Measurements from ENCODE around the gene CNOT6L.
"Not testable (repeated sequence)": the region's sequence is repeated elsewhere in the genome, so short reads cannot be mapped to it uniquely, and the experiment has no call there.

CNOT6L gene

DNA sequence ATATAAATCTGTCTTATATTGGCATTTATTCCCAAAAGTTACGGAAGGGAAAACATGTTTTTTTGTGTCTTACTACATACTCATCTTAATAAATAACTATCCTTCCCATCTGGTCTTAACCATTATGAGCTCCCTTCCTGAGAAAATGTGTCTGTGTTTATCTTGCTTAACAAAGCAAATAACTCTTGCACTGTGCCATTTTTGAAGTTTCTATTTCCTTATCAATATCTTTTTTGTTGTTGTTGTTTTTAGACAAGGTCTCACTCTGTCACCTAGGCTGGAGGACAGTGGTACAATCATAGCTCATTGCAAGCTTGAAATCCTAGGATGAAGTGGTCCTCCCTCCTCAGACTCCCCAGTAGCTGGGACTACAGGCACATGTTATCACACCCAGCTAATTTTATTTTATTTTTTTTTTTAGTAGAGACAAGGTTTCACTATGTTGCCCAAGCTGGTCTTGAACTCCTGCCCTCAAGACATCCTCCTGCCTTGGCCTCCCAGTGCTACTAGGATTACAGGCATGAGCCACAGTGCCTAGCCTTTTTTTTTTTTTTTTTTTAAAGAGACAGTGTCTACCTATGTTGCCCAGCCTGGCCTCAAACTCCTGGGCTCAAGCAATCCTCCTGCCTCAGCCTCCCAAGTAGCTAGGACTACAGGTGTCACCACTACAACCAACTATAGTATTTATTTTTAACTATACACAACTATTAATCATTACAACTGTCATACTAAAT is 36.9 kb downstream of the CNOT6L start:
- Histone ChIP-seq H3K27ac (no peak overlapping the region), H3K36me3 (no peaks in the 10 kb centered on the region), H3K9me3 (no peaks in the 10 kb centered on the region), H3K4me3 (no peak overlapping the region), H3K27me3 (no peaks in the 10 kb centered on the region), H3K4me1 (peaks cover 0 to 17% (median 6%) of the 10 kb centered on the region in 4 donors)
- DNase-seq = no peak
- TF ChIP-seq, protein P1, sequence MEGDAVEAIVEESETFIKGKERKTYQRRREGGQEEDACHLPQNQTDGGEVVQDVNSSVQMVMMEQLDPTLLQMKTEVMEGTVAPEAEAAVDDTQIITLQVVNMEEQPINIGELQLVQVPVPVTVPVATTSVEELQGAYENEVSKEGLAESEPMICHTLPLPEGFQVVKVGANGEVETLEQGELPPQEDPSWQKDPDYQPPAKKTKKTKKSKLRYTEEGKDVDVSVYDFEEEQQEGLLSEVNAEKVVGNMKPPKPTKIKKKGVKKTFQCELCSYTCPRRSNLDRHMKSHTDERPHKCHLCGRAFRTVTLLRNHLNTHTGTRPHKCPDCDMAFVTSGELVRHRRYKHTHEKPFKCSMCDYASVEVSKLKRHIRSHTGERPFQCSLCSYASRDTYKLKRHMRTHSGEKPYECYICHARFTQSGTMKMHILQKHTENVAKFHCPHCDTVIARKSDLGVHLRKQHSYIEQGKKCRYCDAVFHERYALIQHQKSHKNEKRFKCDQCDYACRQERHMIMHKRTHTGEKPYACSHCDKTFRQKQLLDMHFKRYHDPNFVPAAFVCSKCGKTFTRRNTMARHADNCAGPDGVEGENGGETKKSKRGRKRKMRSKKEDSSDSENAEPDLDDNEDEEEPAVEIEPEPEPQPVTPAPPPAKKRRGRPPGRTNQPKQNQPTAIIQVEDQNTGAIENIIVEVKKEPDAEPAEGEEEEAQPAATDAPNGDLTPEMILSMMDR (IDR thresholded peaks at IDR 0.05) = no peak
- intact Hi-C loops (cut with DNase I; ENCODE audit: low total_unique reads) = no loop called here

DNA sequence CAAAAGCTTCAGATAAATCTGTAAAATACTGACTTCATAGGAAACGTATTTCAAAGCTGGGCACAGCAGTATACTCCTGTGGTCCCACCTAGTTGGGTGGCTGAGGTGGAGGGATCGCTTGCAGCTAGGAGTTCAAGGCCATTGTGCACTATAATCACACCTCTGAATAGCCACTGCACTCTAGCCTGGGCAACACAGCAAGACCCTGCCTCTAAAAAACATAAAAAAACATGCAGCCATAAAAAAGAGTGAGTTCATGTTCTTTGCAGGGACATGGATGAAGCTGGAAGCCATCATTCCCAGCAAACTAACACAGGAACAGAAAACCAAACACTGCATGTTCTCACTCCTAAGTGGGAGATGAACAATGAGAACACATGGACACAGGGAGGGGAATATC is 38.4 kb downstream of the CNOT6L start:
- H3K4me3 ChIP-seq; DNase-seq; H3K9me3 ChIP-seq; H3K27ac ChIP-seq; H3K27me3 ChIP-seq; intact Hi-C loops (cut with DNase I; ENCODE audit: low total_unique reads); H3K36me3 ChIP-seq: not testable (repeated sequence)
- H3K4me1 ChIP-seq = peaks cover 0 to 32% (median 17%) of the 10 kb centered on the region in 4 donors

DNA sequence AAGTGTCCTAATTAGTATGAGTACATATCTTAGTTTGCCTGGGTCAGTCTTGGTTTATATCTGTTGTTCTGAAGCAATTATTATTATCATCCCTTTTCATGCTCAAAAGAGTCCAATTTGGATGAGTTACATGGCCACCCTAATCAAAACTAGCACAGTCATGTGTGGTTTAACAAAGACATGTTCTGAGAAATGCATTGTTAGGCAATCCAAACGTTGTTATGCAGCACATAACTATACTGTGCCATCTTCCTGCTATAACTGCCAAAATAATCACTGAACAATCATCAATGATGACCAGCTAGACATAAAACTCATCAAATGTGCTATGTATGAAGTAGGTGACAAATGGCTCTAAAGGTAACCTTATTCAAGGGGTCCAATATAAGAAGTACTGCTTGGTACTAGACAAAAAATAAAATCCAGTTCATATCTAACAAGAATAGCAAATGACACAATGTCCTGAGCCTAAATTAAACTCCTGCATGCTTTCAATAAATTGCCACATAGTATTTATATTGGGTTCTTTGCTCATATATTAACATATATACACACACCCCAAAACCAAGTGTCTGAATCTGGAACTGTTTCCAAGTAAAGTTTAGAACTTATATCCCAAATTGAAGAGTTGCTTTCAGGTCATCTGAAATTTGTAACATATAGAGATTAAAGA is 41.9 kb downstream of the CNOT6L start:
- Histone ChIP-seq H3K27ac (no peak overlapping the region), H3K9me3 (no peaks in the 10 kb centered on the region), H3K27me3 (no peaks in the 10 kb centered on the region), H3K4me3 (no peak overlapping the region), H3K36me3 (peaks cover 9 to 13% (median 12%) of the 10 kb centered on the region in 3 donors), H3K4me1 (peaks cover 0 to 35% (median 15%) of the 10 kb centered on the region in 4 donors)
- DNase-seq = no peak
- TF ChIP-seq, protein P1 (IDR thresholded peaks at IDR 0.05) = no peak
- intact Hi-C loops (cut with DNase I; ENCODE audit: low total_unique reads) = no loop called here

DNA sequence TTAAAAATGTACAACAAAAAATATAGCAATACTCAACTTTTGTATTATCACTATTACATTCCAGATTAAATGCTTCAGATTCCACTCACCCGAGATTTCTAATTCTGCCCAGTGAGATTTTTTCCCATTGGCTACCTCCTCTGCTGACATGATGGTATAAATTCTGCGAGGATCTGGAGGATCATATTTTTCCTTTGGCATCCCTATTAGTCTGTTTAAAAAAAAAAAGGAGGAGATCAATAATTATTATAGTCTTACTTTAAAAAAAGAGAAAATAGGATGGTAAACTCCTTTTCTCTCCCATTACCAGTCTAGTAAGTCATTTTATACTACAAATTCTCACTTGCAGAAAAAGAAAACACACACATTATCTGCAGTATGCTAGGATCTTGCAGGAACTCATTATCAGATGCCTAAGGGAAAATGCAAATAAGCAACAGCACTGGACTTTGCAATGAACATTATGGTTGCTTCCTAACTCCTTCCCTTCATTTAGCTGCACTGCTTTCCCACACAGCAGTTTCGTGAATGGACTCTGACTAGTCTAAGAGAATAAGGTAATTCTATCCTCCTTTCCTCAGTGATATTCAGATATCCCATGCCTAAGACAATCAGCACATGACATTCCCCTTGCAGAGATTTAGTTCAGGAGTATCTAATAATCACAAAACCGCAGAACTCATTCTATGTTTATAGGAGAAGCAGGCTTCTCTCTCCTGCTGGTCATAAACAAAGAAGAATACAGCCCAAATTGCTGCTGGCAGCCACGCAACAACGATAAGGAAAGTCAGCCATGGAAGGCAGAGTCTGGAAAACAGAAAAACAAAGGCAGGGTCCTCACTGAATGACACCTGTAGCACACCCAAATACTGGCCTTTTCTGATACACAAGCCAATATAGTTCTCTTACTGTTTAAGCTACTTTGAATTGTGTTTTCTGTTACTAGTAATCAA is 42.7 kb downstream of the CNOT6L start:
- intact Hi-C loops (cut with DNase I; ENCODE audit: low total_unique reads) = no loop called here
- DNase-seq = no peak
- no peaks in the 10 kb centered on the region for H3K9me3 ChIP-seq

DNA sequence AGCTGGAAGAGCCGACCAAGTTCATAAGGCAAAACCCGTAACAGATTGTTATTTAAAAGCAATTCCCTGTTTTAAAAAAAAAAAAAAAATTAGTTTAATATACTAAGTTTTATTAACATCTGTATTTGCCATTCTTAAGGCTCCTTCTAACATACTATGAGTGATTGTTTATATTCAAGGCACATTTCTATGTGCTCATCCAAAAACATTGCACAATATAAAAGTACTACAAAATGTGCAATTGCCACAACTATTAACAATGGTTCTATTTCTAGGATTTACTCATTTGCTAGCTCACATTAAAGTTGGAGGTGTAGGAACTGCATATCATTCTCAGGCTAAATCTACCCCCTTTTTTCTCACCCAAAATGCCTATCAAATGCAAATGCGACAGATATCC is 46.1 kb downstream of the CNOT6L start:
- Histone ChIP-seq H3K9me3 (no peaks in the 10 kb centered on the region), H3K27ac (no peak overlapping the region), H3K36me3 (peaks cover 25 to 31% (median 26%) of the 10 kb centered on the region in 3 donors), H3K27me3 (no peaks in the 10 kb centered on the region), H3K4me1 (peaks cover 0 to 27% (median 13%) of the 10 kb centered on the region in 4 donors), H3K4me3 (no peak overlapping the region)
- TF ChIP-seq, protein P1 (IDR thresholded peaks at IDR 0.05) = no peak
- no peak for DNase-seq
- intact Hi-C loops (cut with DNase I; ENCODE audit: low total_unique reads) = no loop called here

More for the DNA sequence above, 42.7 kb downstream of the CNOT6L start:
- Histone ChIP-seq H3K4me1 (peaks cover 0 to 28% (median 13%) of the 10 kb centered on the region in 4 donors), H3K27me3 (no peaks in the 10 kb centered on the region), H3K27ac (no peak overlapping the region), H3K4me3 (no peak overlapping the region), H3K36me3 (peaks cover 17 to 18% (median 18%) of the 10 kb centered on the region in 3 donors)
- TF ChIP-seq, protein P1 (IDR thresholded peaks at IDR 0.05) = no peak

All from tibial artery (tissue), 4 donors.